WTC11 (cell line): Measurements from ENCODE around the gene HOXA5. TPM values are rescaled to one million over a fixed set of nuclear protein-coding genes. Genes with fewer than 3 reads are reported as not detected.

ENCODE experiments used
- ATAC-seq: fragments of 200-7000 bp; cut with Tn5 transposase; 2 replicates; pipeline ENCODE4 v1.10.0; 2021; ENCODE audit warnings: mild to moderate bottlenecking, moderate library complexity
- CTCF ChIA-PET: fragments of 300-600 bp; sonication (Branson Sonifier 250); formaldehyde crosslinking; loops from one replicate; lab custom pipeline; 2021; ENCODE audit warnings: antibody characterized with exemption; lab: Charles Lee
- POLR2A ChIA-PET: fragments of 350-600 bp; sonication (Branson Sonifier 250); formaldehyde crosslinking; loops from one replicate; lab custom pipeline; 2021; ENCODE audit warnings: antibody characterized with exemption; lab: Charles Lee
- DNase-seq: peaks from one replicate; pipeline ENCODE4 v3.0.0; 2021; ENCODE audit warnings: low spot score
- H3K27ac Mint-ChIP-seq: 2 replicates; pipeline ENCODE4 v1.8.0; 2021; ENCODE audit warnings: mixed read lengths
- H3K27me3 Mint-ChIP-seq: 2 replicates; pipeline ENCODE4 v1.8.0; 2021; ENCODE audit warnings: low read depth, mild to moderate bottlenecking, moderate library complexity, mixed read lengths
- H3K36me3 Mint-ChIP-seq: 2 replicates; pipeline ENCODE4 v1.8.0; 2021; ENCODE audit warnings: mixed read lengths
- H3K4me1 Mint-ChIP-seq: 2 replicates; pipeline ENCODE4 v1.8.0; 2022; ENCODE audit warnings: mixed read lengths
- H3K4me3 Mint-ChIP-seq: 2 replicates; pipeline ENCODE4 v1.8.0; 2021; ENCODE audit warnings: mild to moderate bottlenecking, moderate library complexity, mixed read lengths
- H3K9me3 Mint-ChIP-seq: 2 replicates; pipeline ENCODE4 v1.8.0; 2021; ENCODE audit warnings: mixed read lengths
- ARID4B ChIP-seq: sonication (generic); formaldehyde crosslinking; IDR thresholded peaks from 2 replicates; pipeline ENCODE4 v1.8.0; 2023; ENCODE audit warnings: missing genetic modification reagents, mild to moderate bottlenecking, borderline replicate concordance
- CBFB ChIP-seq: sonication (generic); formaldehyde crosslinking; IDR thresholded peaks from 2 replicates; pipeline ENCODE4 v1.8.1; 2022; ENCODE audit warnings: mild to moderate bottlenecking, low read depth, missing genetic modification reagents
- CREB1 ChIP-seq: sonication (generic); formaldehyde crosslinking; IDR thresholded peaks from 2 replicates; pipeline ENCODE4 v1.8.0; 2023; ENCODE audit warnings: mild to moderate bottlenecking, missing genetic modification reagents
- ELF4 ChIP-seq: sonication (generic); formaldehyde crosslinking; IDR thresholded peaks from 2 replicates; pipeline ENCODE4 v1.8.1; 2022; ENCODE audit warnings: low read depth, mild to moderate bottlenecking, moderate library complexity, missing genetic modification reagents
- FOXK1 ChIP-seq: sonication (generic); formaldehyde crosslinking; IDR thresholded peaks from 2 replicates; pipeline ENCODE4 v1.8.0; 2022; ENCODE audit warnings: mild to moderate bottlenecking, moderate library complexity, missing genetic modification reagents
- GABPB1 ChIP-seq: sonication (generic); formaldehyde crosslinking; IDR thresholded peaks from 2 replicates; pipeline ENCODE4 v1.8.1; 2023; ENCODE audit warnings: mild to moderate bottlenecking, missing genetic modification reagents
- IRF1 ChIP-seq: sonication (generic); formaldehyde crosslinking; IDR thresholded peaks from 2 replicates; pipeline ENCODE4 v1.8.0; 2023; ENCODE audit warnings: missing genetic modification reagents
- MXD4 ChIP-seq: fragments of 250-450 bp; sonication (Bioruptor Pico); IDR thresholded peaks from 2 replicates; pipeline ENCODE4 v1.8.0; 2021; ENCODE audit warnings: mild to moderate bottlenecking, moderate library complexity, borderline replicate concordance
- NFATC4 ChIP-seq: fragments of 250-450 bp; sonication (Bioruptor Pico); IDR thresholded peaks from 2 replicates; pipeline ENCODE4 v1.9.0; 2021; ENCODE audit warnings: mild to moderate bottlenecking
- SP1 ChIP-seq: sonication (generic); formaldehyde crosslinking; conservative IDR thresholded peaks from 2 replicates; pipeline ENCODE4 v1.8.1; 2022; ENCODE audit warnings: missing genetic modification reagents
- TEAD4 ChIP-seq: sonication (generic); formaldehyde crosslinking; IDR thresholded peaks from 2 replicates; pipeline ENCODE4 v1.8.0; 2022; ENCODE audit warnings: mild to moderate bottlenecking, missing genetic modification reagents
- ZNF121 ChIP-seq: sonication (generic); formaldehyde crosslinking; IDR thresholded peaks from 2 replicates; pipeline ENCODE4 v1.8.0; 2023; ENCODE audit warnings: missing genetic modification reagents
- ZNF219 ChIP-seq: sonication (generic); formaldehyde crosslinking; IDR thresholded peaks from 2 replicates; pipeline ENCODE4 v1.8.0; 2023; ENCODE audit warnings: missing genetic modification reagents, mild to moderate bottlenecking, borderline replicate concordance
- ZNF416 ChIP-seq: fragments of 250-450 bp; sonication (Bioruptor Pico); IDR thresholded peaks from 2 replicates; pipeline ENCODE4 v1.9.0; 2021; ENCODE audit warnings: mild to moderate bottlenecking, inconsistent platforms
- total RNA-seq: library from RNA; stranded (reverse); gene quantifications from 3 replicates; pipeline ENCODE4 v1.2.3, GENCODE V29; 2021
- TF ChIP-seq, protein P1 (sequence below): sonication (generic); formaldehyde crosslinking; IDR thresholded peaks from 2 replicates; pipeline ENCODE4 v1.8.1; 2022; ENCODE audit warnings: low read depth, mild to moderate bottlenecking, moderate library complexity, missing genetic modification reagents, borderline replicate concordance
- TF ChIP-seq, protein P2 (sequence below): fragments of 250-450 bp; sonication (Bioruptor Pico); IDR thresholded peaks from 2 replicates; pipeline ENCODE4 v1.9.0; 2021; ENCODE audit warnings: moderate library complexity, mild to moderate bottlenecking, inconsistent platforms, borderline replicate concordance
- TF ChIP-seq, protein P3 (sequence below): fragments of 250-450 bp; sonication (Bioruptor Pico); IDR thresholded peaks from 2 replicates; pipeline ENCODE4 v1.9.0; 2021; ENCODE audit warnings: mild to moderate bottlenecking

The HOXA5 gene
- total RNA-seq, 1 experiment from 2014 or later = not detected

- ATAC-seq (no peak), DNase-seq (no peak)
- no peak overlapping the region for H3K27ac Mint-ChIP-seq
- POLR2A ChIA-PET = no interaction called here
- H3K9me3 Mint-ChIP-seq = no peaks in the 10 kb centered on the region
- H3K4me3 Mint-ChIP-seq = no peak overlapping the region
- H3K36me3 Mint-ChIP-seq = no peaks in the 10 kb centered on the region
- H3K27me3 Mint-ChIP-seq = peaks cover 100% of the 10 kb centered on the region
- CTCF ChIA-PET = interaction anchor here (1.9 kb wide), 2 partner anchors 28 to 57 kb away, joined by 5 to 6 read pairs; no protein-coding TSS in a partner anchor
- peaks cover 14% of the 10 kb centered on the region for H3K4me1 Mint-ChIP-seq
- TF ChIP-seq GABPB1 (CRISPR knock-in tag) (no peak), ZNF219 (CRISPR knock-in tag) (no peak), CBFB (CRISPR knock-in tag) (no peak), TEAD4 (CRISPR knock-in tag) (no peak), ELF4 (CRISPR knock-in tag) (no peak), ZNF121 (CRISPR knock-in tag) (no peak), FOXK1 (no peak), ARID4B (CRISPR knock-in tag) (no peak), ZNF416 (CRISPR knock-in tag) (no peak), NFATC4 (CRISPR knock-in tag) (no peak), IRF1 (CRISPR knock-in tag) (no peak), CREB1 (CRISPR knock-in tag) (no peak), MXD4 (CRISPR knock-in tag) (no peak), SP1 (CRISPR knock-in tag) (no peak)
- TF ChIP-seq, protein P1, sequence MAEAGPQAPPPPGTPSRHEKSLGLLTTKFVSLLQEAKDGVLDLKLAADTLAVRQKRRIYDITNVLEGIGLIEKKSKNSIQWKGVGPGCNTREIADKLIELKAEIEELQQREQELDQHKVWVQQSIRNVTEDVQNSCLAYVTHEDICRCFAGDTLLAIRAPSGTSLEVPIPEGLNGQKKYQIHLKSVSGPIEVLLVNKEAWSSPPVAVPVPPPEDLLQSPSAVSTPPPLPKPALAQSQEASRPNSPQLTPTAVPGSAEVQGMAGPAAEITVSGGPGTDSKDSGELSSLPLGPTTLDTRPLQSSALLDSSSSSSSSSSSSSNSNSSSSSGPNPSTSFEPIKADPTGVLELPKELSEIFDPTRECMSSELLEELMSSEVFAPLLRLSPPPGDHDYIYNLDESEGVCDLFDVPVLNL = no peak
- TF ChIP-seq, protein P2, sequence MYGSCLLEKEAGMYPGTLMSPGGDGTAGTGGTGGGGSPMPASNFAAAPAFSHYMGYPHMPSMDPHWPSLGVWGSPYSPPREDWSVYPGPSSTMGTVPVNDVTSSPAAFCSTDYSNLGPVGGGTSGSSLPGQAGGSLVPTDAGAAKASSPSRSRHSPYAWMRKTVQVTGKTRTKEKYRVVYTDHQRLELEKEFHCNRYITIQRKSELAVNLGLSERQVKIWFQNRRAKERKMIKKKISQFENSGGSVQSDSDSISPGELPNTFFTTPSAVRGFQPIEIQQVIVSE (CRISPR knock-in tag) = no peak
- TF ChIP-seq, protein P3, sequence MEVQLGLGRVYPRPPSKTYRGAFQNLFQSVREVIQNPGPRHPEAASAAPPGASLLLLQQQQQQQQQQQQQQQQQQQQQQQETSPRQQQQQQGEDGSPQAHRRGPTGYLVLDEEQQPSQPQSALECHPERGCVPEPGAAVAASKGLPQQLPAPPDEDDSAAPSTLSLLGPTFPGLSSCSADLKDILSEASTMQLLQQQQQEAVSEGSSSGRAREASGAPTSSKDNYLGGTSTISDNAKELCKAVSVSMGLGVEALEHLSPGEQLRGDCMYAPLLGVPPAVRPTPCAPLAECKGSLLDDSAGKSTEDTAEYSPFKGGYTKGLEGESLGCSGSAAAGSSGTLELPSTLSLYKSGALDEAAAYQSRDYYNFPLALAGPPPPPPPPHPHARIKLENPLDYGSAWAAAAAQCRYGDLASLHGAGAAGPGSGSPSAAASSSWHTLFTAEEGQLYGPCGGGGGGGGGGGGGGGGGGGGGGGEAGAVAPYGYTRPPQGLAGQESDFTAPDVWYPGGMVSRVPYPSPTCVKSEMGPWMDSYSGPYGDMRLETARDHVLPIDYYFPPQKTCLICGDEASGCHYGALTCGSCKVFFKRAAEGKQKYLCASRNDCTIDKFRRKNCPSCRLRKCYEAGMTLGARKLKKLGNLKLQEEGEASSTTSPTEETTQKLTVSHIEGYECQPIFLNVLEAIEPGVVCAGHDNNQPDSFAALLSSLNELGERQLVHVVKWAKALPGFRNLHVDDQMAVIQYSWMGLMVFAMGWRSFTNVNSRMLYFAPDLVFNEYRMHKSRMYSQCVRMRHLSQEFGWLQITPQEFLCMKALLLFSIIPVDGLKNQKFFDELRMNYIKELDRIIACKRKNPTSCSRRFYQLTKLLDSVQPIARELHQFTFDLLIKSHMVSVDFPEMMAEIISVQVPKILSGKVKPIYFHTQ = no peak
Measured at GRCh38 chr7:27122077-27122910, 21.2 kb downstream of the HOXA5 start.
